Measurements from ENCODE around the gene AGAP1. TPM values are rescaled to one million over a fixed set of nuclear protein-coding genes. Genes with fewer than 3 reads are reported as not detected.
"Not testable (repeated sequence)": the region's sequence is repeated elsewhere in the genome, so short reads cannot be mapped to it uniquely, and the experiment has no call there.

Gene AGAP1
- total and polyA plus RNA-seq, 2 donors = 1.7 to 3.0 TPM

- no peaks in the 10 kb centered on the region for H3K27me3 ChIP-seq (ENCODE audit: control insufficient read depth in 2 of 2, insufficient read depth in 1 of 2, low read length in 1 of 2)
- no peaks in the 10 kb centered on the region for H3K4me1 ChIP-seq (ENCODE audit: control insufficient read depth in 2 of 2, insufficient read depth in 2 of 2, low read length in 2 of 2)
- no peak overlapping the region for H3K27ac ChIP-seq (ENCODE audit: low read depth in 1 of 2, low read length in 1 of 2)
- no peak for DNase-seq (ENCODE audit: low read depth in 6 of 9, low spot score in 9 of 9)
- H3K36me3 ChIP-seq (ENCODE audit: control insufficient read depth in 2 of 2, insufficient read depth in 2 of 2, low read length in 1 of 2) = no peaks in the 10 kb centered on the region
- no peaks in the 10 kb centered on the region for H3K9me3 ChIP-seq (ENCODE audit: control insufficient read depth in 2 of 2, insufficient read depth in 1 of 2, low read length in 1 of 2)
- 89% methylated on average over 6 of the region's 6 CpGs for WGBS
- H3K4me3 ChIP-seq (ENCODE audit: low read length in 2 of 2) = no peak overlapping the region
Observed at GRCh38 chr2:236130349-236130998, 636.6 kb downstream of the AGAP1 start.

- Histone ChIP-seq H3K27me3 (ENCODE audit: control insufficient read depth in 2 of 2, insufficient read depth in 1 of 2, low read length in 1 of 2) (no peaks in the 10 kb centered on the region), H3K4me1 (ENCODE audit: control insufficient read depth in 2 of 2, insufficient read depth in 2 of 2, low read length in 2 of 2) (no peaks in the 10 kb centered on the region), H3K27ac (ENCODE audit: low read depth in 1 of 2, low read length in 1 of 2) (no peak overlapping the region), H3K36me3 (ENCODE audit: control insufficient read depth in 2 of 2, insufficient read depth in 2 of 2, low read length in 1 of 2) (no peaks in the 10 kb centered on the region), H3K9me3 (ENCODE audit: control insufficient read depth in 2 of 2, insufficient read depth in 1 of 2, low read length in 1 of 2) (no peaks in the 10 kb centered on the region), H3K4me3 (ENCODE audit: low read length in 2 of 2) (no peak overlapping the region)
- DNase-seq (ENCODE audit: low read depth in 6 of 9, low spot score in 9 of 9) = no peak
- WGBS = 88% methylated on average over 10 of the region's 10 CpGs
Observed at GRCh38 chr2:236131073-236131692, 637.3 kb downstream of the AGAP1 start.

GRCh38 chr2:236133410-236134012, 639.7 kb downstream of the AGAP1 start:
- Histone ChIP-seq H3K36me3 (ENCODE audit: control insufficient read depth in 2 of 2, insufficient read depth in 2 of 2, low read length in 1 of 2) (no peaks in the 10 kb centered on the region), H3K9me3 (ENCODE audit: control insufficient read depth in 2 of 2, insufficient read depth in 1 of 2, low read length in 1 of 2) (no peaks in the 10 kb centered on the region), H3K27me3 (ENCODE audit: control insufficient read depth in 2 of 2, insufficient read depth in 1 of 2, low read length in 1 of 2) (no peaks in the 10 kb centered on the region), H3K4me1 (ENCODE audit: control insufficient read depth in 2 of 2, insufficient read depth in 2 of 2, low read length in 2 of 2) (no peaks in the 10 kb centered on the region), H3K4me3 (ENCODE audit: low read length in 2 of 2) (no peak overlapping the region), H3K27ac (ENCODE audit: low read depth in 1 of 2, low read length in 1 of 2) (no peak overlapping the region)
- WGBS = 89% methylated on average over 12 of the region's 12 CpGs
- no peak for DNase-seq (ENCODE audit: low read depth in 6 of 9, low spot score in 9 of 9)

- Histone ChIP-seq H3K27ac (ENCODE audit: low read depth in 1 of 2, low read length in 1 of 2) (no peak overlapping the region), H3K4me3 (ENCODE audit: low read length in 2 of 2) (no peak overlapping the region), H3K4me1 (ENCODE audit: control insufficient read depth in 2 of 2, insufficient read depth in 2 of 2, low read length in 2 of 2) (no peaks in the 10 kb centered on the region), H3K27me3 (ENCODE audit: control insufficient read depth in 2 of 2, insufficient read depth in 1 of 2, low read length in 1 of 2) (no peaks in the 10 kb centered on the region), H3K36me3 (ENCODE audit: control insufficient read depth in 2 of 2, insufficient read depth in 2 of 2, low read length in 1 of 2) (no peaks in the 10 kb centered on the region), H3K9me3 (ENCODE audit: control insufficient read depth in 2 of 2, insufficient read depth in 1 of 2, low read length in 1 of 2) (no peaks in the 10 kb centered on the region)
- 89% methylated on average over 19 of the region's 19 CpGs for WGBS
- no peak for DNase-seq (ENCODE audit: low read depth in 6 of 9, low spot score in 9 of 9)
Observed at GRCh38 chr2:236136538-236136937, 642.7 kb downstream of the AGAP1 start.

GRCh38 chr2:236137066-236137465, 643.2 kb downstream of the AGAP1 start:
- Histone ChIP-seq H3K27ac (ENCODE audit: low read depth in 1 of 2, low read length in 1 of 2) (no peak overlapping the region), H3K4me3 (ENCODE audit: low read length in 2 of 2) (no peak overlapping the region), H3K36me3 (ENCODE audit: control insufficient read depth in 2 of 2, insufficient read depth in 2 of 2, low read length in 1 of 2) (no peaks in the 10 kb centered on the region), H3K9me3 (ENCODE audit: control insufficient read depth in 2 of 2, insufficient read depth in 1 of 2, low read length in 1 of 2) (no peaks in the 10 kb centered on the region), H3K4me1 (ENCODE audit: control insufficient read depth in 2 of 2, insufficient read depth in 2 of 2, low read length in 2 of 2) (no peaks in the 10 kb centered on the region), H3K27me3 (ENCODE audit: control insufficient read depth in 2 of 2, insufficient read depth in 1 of 2, low read length in 1 of 2) (no peaks in the 10 kb centered on the region)
- 96% methylated on average over 10 of the region's 10 CpGs for WGBS
- no peak for DNase-seq (ENCODE audit: low read depth in 6 of 9, low spot score in 9 of 9)

- WGBS = 91% methylated on average over 11 of the region's 11 CpGs
- not testable (repeated sequence) for H3K9me3 ChIP-seq (ENCODE audit: control insufficient read depth in 2 of 2, insufficient read depth in 1 of 2, low read length in 1 of 2); H3K27ac ChIP-seq (ENCODE audit: low read depth in 1 of 2, low read length in 1 of 2); H3K36me3 ChIP-seq (ENCODE audit: control insufficient read depth in 2 of 2, insufficient read depth in 2 of 2, low read length in 1 of 2); H3K4me1 ChIP-seq (ENCODE audit: control insufficient read depth in 2 of 2, insufficient read depth in 2 of 2, low read length in 2 of 2); DNase-seq (ENCODE audit: low read depth in 6 of 9, low spot score in 9 of 9); H3K4me3 ChIP-seq (ENCODE audit: low read length in 2 of 2)
- H3K27me3 ChIP-seq (ENCODE audit: control insufficient read depth in 2 of 2, insufficient read depth in 1 of 2, low read length in 1 of 2) = peaks cover 0 to 14% of the 10 kb centered on the region in 2 donors
Observed at GRCh38 chr2:236141616-236142015, 647.8 kb downstream of the AGAP1 start.

GRCh38 chr2:236143811-236144210, 650.0 kb downstream of the AGAP1 start:
- no peaks in the 10 kb centered on the region for H3K9me3 ChIP-seq (ENCODE audit: control insufficient read depth in 2 of 2, insufficient read depth in 1 of 2, low read length in 1 of 2)
- 86% methylated on average over 10 of the region's 10 CpGs for WGBS
- peaks cover 0 to 14% of the 10 kb centered on the region in 2 donors for H3K27me3 ChIP-seq (ENCODE audit: control insufficient read depth in 2 of 2, insufficient read depth in 1 of 2, low read length in 1 of 2)
- H3K4me1 ChIP-seq (ENCODE audit: control insufficient read depth in 2 of 2, insufficient read depth in 2 of 2, low read length in 2 of 2) = no peaks in the 10 kb centered on the region
- H3K27ac ChIP-seq (ENCODE audit: low read depth in 1 of 2, low read length in 1 of 2) = no peak overlapping the region
- H3K4me3 ChIP-seq (ENCODE audit: low read length in 2 of 2) = no peak overlapping the region
- DNase-seq (ENCODE audit: low read depth in 6 of 9, low spot score in 9 of 9) = no peak
- H3K36me3 ChIP-seq (ENCODE audit: control insufficient read depth in 2 of 2, insufficient read depth in 2 of 2, low read length in 1 of 2) = no peaks in the 10 kb centered on the region

GRCh38 chr2:236146436-236146835, 652.6 kb downstream of the AGAP1 start:
- DNase-seq (ENCODE audit: low read depth in 6 of 9, low spot score in 9 of 9) = no peak
- H3K27ac ChIP-seq (ENCODE audit: low read depth in 1 of 2, low read length in 1 of 2) = no peak overlapping the region
- H3K4me3 ChIP-seq (ENCODE audit: low read length in 2 of 2) = no peak overlapping the region
- H3K36me3 ChIP-seq (ENCODE audit: control insufficient read depth in 2 of 2, insufficient read depth in 2 of 2, low read length in 1 of 2) = no peaks in the 10 kb centered on the region
- WGBS = 97% methylated on average over 7 of the region's 7 CpGs
- no peaks in the 10 kb centered on the region for H3K4me1 ChIP-seq (ENCODE audit: control insufficient read depth in 2 of 2, insufficient read depth in 2 of 2, low read length in 2 of 2)
- peaks cover 0 to 14% of the 10 kb centered on the region in 2 donors for H3K27me3 ChIP-seq (ENCODE audit: control insufficient read depth in 2 of 2, insufficient read depth in 1 of 2, low read length in 1 of 2)
- no peaks in the 10 kb centered on the region for H3K9me3 ChIP-seq (ENCODE audit: control insufficient read depth in 2 of 2, insufficient read depth in 1 of 2, low read length in 1 of 2)

GRCh38 chr2:236155406-236155805, 661.6 kb downstream of the AGAP1 start:
- Histone ChIP-seq H3K27ac (ENCODE audit: low read depth in 1 of 2, low read length in 1 of 2) (no peak overlapping the region), H3K4me1 (ENCODE audit: control insufficient read depth in 2 of 2, insufficient read depth in 2 of 2, low read length in 2 of 2) (no peaks in the 10 kb centered on the region), H3K36me3 (ENCODE audit: control insufficient read depth in 2 of 2, insufficient read depth in 2 of 2, low read length in 1 of 2) (no peaks in the 10 kb centered on the region), H3K4me3 (ENCODE audit: low read length in 2 of 2) (no peak overlapping the region), H3K27me3 (ENCODE audit: control insufficient read depth in 2 of 2, insufficient read depth in 1 of 2, low read length in 1 of 2) (peaks cover 26 to 42% of the 10 kb centered on the region in 2 donors), H3K9me3 (ENCODE audit: control insufficient read depth in 2 of 2, insufficient read depth in 1 of 2, low read length in 1 of 2) (peaks cover 1 to 3% of the 10 kb centered on the region in 2 donors)
- no peak for DNase-seq (ENCODE audit: low read depth in 6 of 9, low spot score in 9 of 9)
- 86% methylated on average over 3 of the region's 3 CpGs for WGBS
